ENCODE results near the gene TKTL1. TPM values are rescaled to one million over a fixed set of nuclear protein-coding genes. Genes with fewer than 3 reads are reported as not detected.

TKTL1 gene
- total and polyA plus RNA-seq, 12 donors: 2.6 to 14.1 (median 7.3) TPM

Other genes with a start within 250 kb of the TKTL1 start
- gene MECP2, start 198.1 kb upstream of the TKTL1 start, total RNA-seq: 10 to 100 TPM; 33.5 to 39.3 (median 37.6) TPM
- 10 to 100 TPM; 14.0 to 18.5 TPM for gene MECP2, start 198.1 kb upstream of the TKTL1 start, polyA plus RNA-seq
- gene OPN1LW, start 151.6 kb upstream of the TKTL1 start, total RNA-seq: not detected
- gene OPN1LW, start 151.6 kb upstream of the TKTL1 start, polyA plus RNA-seq: not detected
- not detected for gene OPN1MW, start 113.2 kb upstream of the TKTL1 start, total RNA-seq
- gene OPN1MW, start 113.2 kb upstream of the TKTL1 start, polyA plus RNA-seq: not detected
- gene OPN1MW2, start 76.0 kb upstream of the TKTL1 start, total RNA-seq: not detected
- not detected for gene OPN1MW2, start 76.0 kb upstream of the TKTL1 start, polyA plus RNA-seq
- gene OPN1MW3, start 38.2 kb upstream of the TKTL1 start, total RNA-seq: not detected
- not detected for gene OPN1MW3, start 38.2 kb upstream of the TKTL1 start, polyA plus RNA-seq
- gene TEX28, start 671 bp upstream of the TKTL1 start, total RNA-seq: not detected
- gene TEX28, start 671 bp upstream of the TKTL1 start, polyA plus RNA-seq: not detected
- gene FLNA, start 78.8 kb downstream of the TKTL1 start, total RNA-seq: 100 to 1,000 TPM; 139 to 288 (median 181) TPM
- 100 to 1,000 TPM; 368 to 442 TPM for gene FLNA, start 78.8 kb downstream of the TKTL1 start, polyA plus RNA-seq
- gene EMD, start 83.5 kb downstream of the TKTL1 start, total RNA-seq: 10 to 100 TPM; 47.8 to 74.1 (median 59.6) TPM
- gene EMD, start 83.5 kb downstream of the TKTL1 start, polyA plus RNA-seq: 100 to 1,000 TPM in 1 of 2 donors, 10 to 100 TPM in 1; 54.8 to 170 TPM
- gene RPL10, start 102.6 kb downstream of the TKTL1 start, total RNA-seq: 1,000 to 10,000 TPM; 1,543 to 2,503 (median 1,867) TPM
- 1,000 to 10,000 TPM; 2,102 to 7,085 TPM for gene RPL10, start 102.6 kb downstream of the TKTL1 start, polyA plus RNA-seq
- gene DNASE1L1, start 113.5 kb downstream of the TKTL1 start, total RNA-seq: 10 to 100 TPM; 35.2 to 57.1 (median 46.9) TPM
- gene DNASE1L1, start 113.5 kb downstream of the TKTL1 start, polyA plus RNA-seq: 10 to 100 TPM; 27.2 to 55.0 TPM
- gene TAFAZZIN, start 115.7 kb downstream of the TKTL1 start, total RNA-seq: 10 to 100 TPM; 28.4 to 42.6 (median 33.7) TPM
- gene TAFAZZIN, start 115.7 kb downstream of the TKTL1 start, polyA plus RNA-seq: 100 to 1,000 TPM in 1 of 2 donors, 10 to 100 TPM in 1; 38.2 to 112 TPM
- 100 to 1,000 TPM in 3 of 10 donors, 10 to 100 TPM in 7; 69.5 to 113 (median 90.6) TPM for gene ATP6AP1, start 132.9 kb downstream of the TKTL1 start, total RNA-seq
- gene ATP6AP1, start 132.9 kb downstream of the TKTL1 start, polyA plus RNA-seq: 100 to 1,000 TPM in 1 of 2 donors, 10 to 100 TPM in 1; 26.0 to 103 TPM
- 100 to 1,000 TPM in 1 of 10 donors, 10 to 100 TPM in 9; 67.5 to 101 (median 77.5) TPM for gene GDI1, start 141.4 kb downstream of the TKTL1 start, total RNA-seq
- 100 to 1,000 TPM; 111 to 117 TPM for gene GDI1, start 141.4 kb downstream of the TKTL1 start, polyA plus RNA-seq
- gene FAM50A, start 148.3 kb downstream of the TKTL1 start, total RNA-seq: 10 to 100 TPM; 25.5 to 59.9 (median 34.7) TPM
- 100 to 1,000 TPM; 134 to 167 TPM for gene FAM50A, start 148.3 kb downstream of the TKTL1 start, polyA plus RNA-seq
- 10 to 100 TPM; 11.6 to 35.3 (median 16.7) TPM for gene PLXNA3, start 162.5 kb downstream of the TKTL1 start, total RNA-seq
- 10 to 100 TPM in 1 of 2 donors, 1 to 10 TPM in 1; 9.7 to 18.9 TPM for gene PLXNA3, start 162.5 kb downstream of the TKTL1 start, polyA plus RNA-seq
- 10 to 100 TPM; 13.7 to 21.3 (median 17.7) TPM for gene LAGE3, start 183.5 kb downstream of the TKTL1 start, total RNA-seq
- 10 to 100 TPM in 1 of 2 donors, 1 to 10 TPM in 1; 7.5 to 38.2 TPM for gene LAGE3, start 183.5 kb downstream of the TKTL1 start, polyA plus RNA-seq
- 10 to 100 TPM; 45.8 to 69.4 (median 50.4) TPM for gene UBL4A, start 190.8 kb downstream of the TKTL1 start, total RNA-seq
- gene UBL4A, start 190.8 kb downstream of the TKTL1 start, polyA plus RNA-seq: 10 to 100 TPM; 33.1 to 48.3 TPM
- 10 to 100 TPM in 7 of 10 donors, 1 to 10 TPM in 3; 8.7 to 19.8 (median 11.7) TPM for gene SLC10A3, start 194.8 kb downstream of the TKTL1 start, total RNA-seq
- 10 to 100 TPM; 11.9 to 38.1 TPM for gene SLC10A3, start 194.8 kb downstream of the TKTL1 start, polyA plus RNA-seq
- gene FAM3A, start 220.4 kb downstream of the TKTL1 start, total RNA-seq: 10 to 100 TPM; 36.5 to 73.9 (median 48.4) TPM
- 10 to 100 TPM; 69.1 to 76.6 TPM for gene FAM3A, start 220.4 kb downstream of the TKTL1 start, polyA plus RNA-seq

All from heart right ventricle (tissue), 12 donors.